Measurements from ENCODE around the gene AFAP1L1.

Gene AFAP1L1

DNA sequence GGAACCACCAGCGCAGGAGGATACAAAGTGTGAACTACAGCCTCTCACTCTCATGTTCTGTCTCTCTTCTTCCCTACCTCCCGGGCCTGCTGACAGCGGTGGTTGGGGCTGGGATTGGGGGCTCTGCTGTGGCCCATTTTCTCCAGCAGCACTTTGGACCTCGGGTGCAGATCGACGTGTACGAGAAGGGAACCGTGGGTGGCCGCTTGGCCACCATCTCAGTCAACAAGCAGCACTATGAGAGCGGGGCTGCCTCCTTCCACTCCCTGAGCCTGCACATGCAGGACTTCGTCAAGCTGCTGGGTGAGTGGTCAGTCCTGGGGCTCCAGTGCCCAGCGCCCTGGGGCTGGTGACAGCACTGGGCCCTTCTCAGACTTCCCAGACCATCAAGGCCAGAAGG is 90.9 kb downstream of the AFAP1L1 start:
- DNase-seq (ENCODE audit: low read depth) = no peak
- TF ChIP-seq CTCF (IDR thresholded peaks at IDR 0.05; ENCODE audit: control insufficient read depth, insufficient read depth, low read depth, low read length, missing control alignments) = no peak
- no peak overlapping the region for H3K4me3 ChIP-seq (ENCODE audit: control insufficient read depth, low read depth, low read length)

DNA sequence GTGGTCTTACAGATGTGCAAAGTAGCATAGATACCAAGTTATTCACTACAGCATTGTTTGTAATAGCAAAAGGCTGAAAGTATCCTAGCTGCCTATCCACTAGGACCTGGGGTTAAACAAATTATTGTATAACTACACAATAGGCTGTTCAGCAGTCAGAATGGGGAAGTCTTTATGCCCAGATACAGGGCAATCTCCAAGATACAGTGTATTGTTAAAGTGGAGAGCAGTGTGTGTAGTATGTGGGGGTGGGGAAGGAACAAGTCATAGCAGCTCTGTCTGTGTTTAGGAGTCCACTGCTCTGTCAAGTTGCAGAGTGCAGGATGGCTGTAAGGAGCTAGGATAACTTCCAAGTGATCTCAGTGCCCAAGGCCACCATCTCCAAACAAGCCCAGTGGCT is 91.7 kb downstream of the AFAP1L1 start:
- H3K4me3 ChIP-seq (ENCODE audit: control insufficient read depth, low read depth, low read length) = no peak overlapping the region
- no peak for TF ChIP-seq CTCF (IDR thresholded peaks at IDR 0.05; ENCODE audit: control insufficient read depth, insufficient read depth, low read depth, low read length, missing control alignments)
- DNase-seq (ENCODE audit: low read depth) = no peak

GRCh38 chr5:149363936-149364335 is 92.3 kb downstream of the AFAP1L1 start:
- DNase-seq (ENCODE audit: low read depth) = no peak
- TF ChIP-seq CTCF (IDR thresholded peaks at IDR 0.05; ENCODE audit: control insufficient read depth, insufficient read depth, low read depth, low read length, missing control alignments) = no peak
- H3K4me3 ChIP-seq (ENCODE audit: control insufficient read depth, low read depth, low read length) = no peak overlapping the region

GRCh38 chr5:149364719-149365118 is 93.1 kb downstream of the AFAP1L1 start:
- no peak for TF ChIP-seq CTCF (IDR thresholded peaks at IDR 0.05; ENCODE audit: control insufficient read depth, insufficient read depth, low read depth, low read length, missing control alignments)
- no peak overlapping the region for H3K4me3 ChIP-seq (ENCODE audit: control insufficient read depth, low read depth, low read length)
- no peak for DNase-seq (ENCODE audit: low read depth)

DNA sequence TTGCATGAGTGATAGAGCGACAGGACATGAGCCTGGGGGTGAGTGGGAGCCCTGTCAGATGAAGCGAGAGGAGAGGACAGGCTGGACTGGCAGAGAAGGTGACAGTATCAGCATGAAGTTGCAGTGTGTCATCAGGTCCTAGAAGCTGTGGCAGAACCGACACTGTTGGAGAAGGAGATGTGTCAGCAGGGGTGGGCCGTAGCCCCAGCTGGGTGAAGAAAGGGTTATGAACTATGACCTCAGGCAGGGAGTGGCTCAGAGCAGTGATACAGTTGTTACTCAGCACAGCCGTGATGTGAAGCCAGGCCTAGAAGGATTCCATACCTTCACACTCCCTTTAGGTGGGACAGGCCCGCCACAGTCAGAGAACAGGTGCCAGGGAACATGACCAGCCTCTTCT is 93.8 kb downstream of the AFAP1L1 start:
- H3K4me3 ChIP-seq (ENCODE audit: control insufficient read depth, low read depth, low read length) = no peak overlapping the region
- DNase-seq (ENCODE audit: low read depth) = no peak
- TF ChIP-seq CTCF (IDR thresholded peaks at IDR 0.05; ENCODE audit: control insufficient read depth, insufficient read depth, low read depth, low read length, missing control alignments) = no peak

DNA sequence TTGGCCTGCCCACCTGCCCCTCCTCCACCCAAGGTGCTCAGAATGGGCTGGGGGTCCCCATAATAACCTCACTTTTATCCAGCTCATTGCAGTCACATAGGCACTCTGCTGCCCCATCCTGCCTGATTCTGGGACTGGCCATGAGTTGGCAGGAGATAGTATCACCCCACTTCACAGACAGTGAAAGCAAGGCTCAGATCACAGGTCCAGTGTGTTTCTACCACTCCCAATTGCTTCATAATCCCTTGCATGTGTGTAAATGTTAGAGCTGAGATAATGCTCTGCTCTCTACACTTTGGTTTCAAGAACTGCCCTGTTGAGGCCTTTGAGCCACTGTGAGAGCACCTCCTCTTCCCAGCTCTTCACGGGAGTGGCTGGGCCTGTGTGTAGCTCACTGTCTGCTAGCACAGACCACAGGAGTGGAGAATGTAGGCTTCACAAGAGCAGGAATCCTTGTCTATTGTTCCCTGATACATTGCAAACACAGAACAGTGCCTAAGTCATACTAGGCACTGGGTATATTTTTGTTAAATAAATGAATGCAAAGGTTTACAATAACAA is 94.6 kb downstream of the AFAP1L1 start:
- TF ChIP-seq CTCF (IDR thresholded peaks at IDR 0.05; ENCODE audit: control insufficient read depth, insufficient read depth, low read depth, low read length, missing control alignments) = no peak
- DNase-seq (ENCODE audit: low read depth) = no peak
- no peak overlapping the region for H3K4me3 ChIP-seq (ENCODE audit: control insufficient read depth, low read depth, low read length)

All from AG09309 (cell line).